HG03060 (cell line): ENCODE data around the gene LYZL6.

Experiments used
- ATAC-seq: cut with Tn5 transposase; IDR thresholded peaks from one replicate; pipeline ENCODE4 v1.9.1; 2021; ENCODE audit warnings: low read depth, moderate number of reproducible peaks; ENCODE audit not compliant: unreplicated experiment

Gene LYZL6

GRCh38 chr17:35889818-35890773 is 53.4 kb downstream of the LYZL6 start:
- no peak for ATAC-seq

GRCh38 chr17:35889241-35889640 is 54.3 kb downstream of the LYZL6 start:
- ATAC-seq = no peak
